IMR-90 (cell line): ENCODE results near the gene USP36. TPM values are rescaled to one million over a fixed set of nuclear protein-coding genes. Genes with fewer than 3 reads are reported as not detected.
A peak's percentile ranks its signal among the peaks of the same experiment; 100 is the strongest.

ENCODE experiments used
- ATAC-seq: fragments of 200-7000 bp; cut with Tn5 transposase; 2 replicates; pipeline ENCODE4 v1.9.1; 2020; ENCODE audit warnings: low read depth, mild to moderate bottlenecking, moderate library complexity
- BruUV-seq: library from RNA; stranded (reverse); fragments of 400-500 nt; replicated peaks from 2 replicates; lab custom pipeline; 2021; lab: Mats Ljungman, UMichigan
- CTCF ChIA-PET: fragments of 300-600 bp; formaldehyde crosslinking; extraction: SDS; loops from one replicate; lab custom pipeline; 2021; ENCODE audit warnings: antibody characterized with exemption; lab: Yijun Ruan, JAX
- POLR2A ChIA-PET: fragments of 300-600 bp; sonication (Branson Sonifier 250); formaldehyde crosslinking; loops from one replicate; lab custom pipeline; 2022; ENCODE audit warnings: antibody characterized with exemption; ENCODE audit not compliant: unreplicated experiment; lab: Charles Lee
- DNase-seq: peaks from one replicate; pipeline ENCODE4 v3.0.0; 2013
- H2AFZ ChIP-seq: replicated peaks from 2 replicates; pipeline ENCODE3; 2013; ENCODE audit warnings: low read length, mild to moderate bottlenecking; ENCODE audit not compliant: poor library complexity
- H2AK5ac ChIP-seq: 2 replicates; pipeline ENCODE4 v1.6.1; 2013; ENCODE audit warnings: low read depth, low read length, inconsistent platforms
- H2AK9ac ChIP-seq: replicated peaks from 2 replicates; pipeline ENCODE3; 2013; ENCODE audit warnings: mild to moderate bottlenecking, low read depth, low read length, moderate library complexity; ENCODE audit not compliant: poor library complexity
- H2BK120ac ChIP-seq: 2 replicates; pipeline ENCODE4 v1.6.1; 2013; ENCODE audit warnings: low read depth, low read length, inconsistent platforms
- H2BK15ac ChIP-seq: 3 replicates; pipeline ENCODE4 v1.6.1; 2013; ENCODE audit warnings: low read depth, low read length, inconsistent platforms
- H2BK20ac ChIP-seq: 2 replicates; pipeline ENCODE4 v1.6.1; 2013; ENCODE audit warnings: low read depth, mild to moderate bottlenecking, inconsistent platforms, low read length, moderate library complexity
- H2BK5ac ChIP-seq: 2 replicates; pipeline ENCODE4 v1.6.1; 2013; ENCODE audit warnings: mild to moderate bottlenecking, low read depth, low read length, inconsistent platforms; ENCODE audit not compliant: poor library complexity, severe bottlenecking
- H3K14ac ChIP-seq: replicated peaks from 2 replicates; pipeline ENCODE4 v1.6.1; 2013; ENCODE audit warnings: low read depth, low read length, inconsistent platforms
- H3K18ac ChIP-seq: 2 replicates; pipeline ENCODE4 v1.6.1; 2013; ENCODE audit warnings: low read depth, low read length, control low read depth
- H3K23ac ChIP-seq: 2 replicates; pipeline ENCODE4 v1.6.1; 2013; ENCODE audit warnings: low read depth, low read length, inconsistent platforms
- H3K27ac ChIP-seq: 2 replicates; pipeline ENCODE4 v1.5.1; 2013; ENCODE audit warnings: mild to moderate bottlenecking, control low read depth, low read length; ENCODE audit not compliant: insufficient read depth
- H3K27me3 ChIP-seq: 2 replicates; pipeline ENCODE4 v1.6.1; 2013; ENCODE audit warnings: low read length; ENCODE audit not compliant: control insufficient read depth, insufficient read depth
- H3K36me3 ChIP-seq: 2 replicates; pipeline ENCODE4 v1.6.1; 2013; ENCODE audit warnings: low read length, mixed read lengths; ENCODE audit not compliant: control insufficient read depth, insufficient read depth
- H3K4ac ChIP-seq: 2 replicates; pipeline ENCODE4 v1.6.1; 2013; ENCODE audit warnings: low read depth, low read length, inconsistent platforms
- H3K4me1 ChIP-seq: 2 replicates; pipeline ENCODE4 v1.6.1; 2013; ENCODE audit warnings: low read length, mixed read lengths; ENCODE audit not compliant: control insufficient read depth, insufficient read depth
- H3K4me2 ChIP-seq: 2 replicates; pipeline ENCODE4 v1.6.1; 2013; ENCODE audit warnings: low read depth, mild to moderate bottlenecking, control low read depth, low read length, moderate library complexity
- H3K4me3 ChIP-seq: 2 replicates; pipeline ENCODE4 v1.5.1; 2013; ENCODE audit warnings: low read depth, mild to moderate bottlenecking, control low read depth, low read length, moderate library complexity; ENCODE audit not compliant: insufficient read depth
- H3K56ac ChIP-seq: 2 replicates; pipeline ENCODE4 v1.6.1; 2013; ENCODE audit warnings: low read length, inconsistent platforms; ENCODE audit not compliant: insufficient read depth; ENCODE audit errors: extremely low read depth
- H3K79me1 ChIP-seq, 2 experiments: 2 replicates each; pipeline ENCODE4 v1.6.1; 2013; ENCODE audit warnings: low read length in 2 of 2, inconsistent platforms in 1 of 2, low read depth in 1 of 2
- H3K9ac ChIP-seq: 2 replicates; pipeline ENCODE4 v1.6.1; 2013; ENCODE audit warnings: low read depth, low read length, control low read depth
- H3K9me1 ChIP-seq: 2 replicates; pipeline ENCODE4 v1.6.1; 2013; ENCODE audit warnings: low read length, inconsistent platforms; ENCODE audit not compliant: insufficient read depth
- H3K9me3 ChIP-seq: 2 replicates; pipeline ENCODE4 v1.6.1; 2013; ENCODE audit warnings: low read length; ENCODE audit not compliant: control insufficient read depth, insufficient read depth
- H4K20me1 ChIP-seq: 2 replicates; pipeline ENCODE4 v1.6.1; 2013; ENCODE audit warnings: low read length, inconsistent platforms; ENCODE audit not compliant: insufficient read depth
- H4K5ac ChIP-seq: 2 replicates; pipeline ENCODE4 v1.6.1; 2013; ENCODE audit warnings: mild to moderate bottlenecking, low read depth, low read length, control low read depth
- H4K8ac ChIP-seq, 2 experiments: 2 replicates each; pipeline ENCODE4 v1.6.1; 2013; ENCODE audit warnings: low read depth in 2 of 2, low read length in 2 of 2, control low read depth in 1 of 2, inconsistent platforms in 1 of 2
- H4K91ac ChIP-seq: 2 replicates; pipeline ENCODE4 v1.6.1; 2013; ENCODE audit warnings: low read depth, low read length, inconsistent platforms; ENCODE audit not compliant: insufficient read depth
- BHLHE40 ChIP-seq: fragments of 150-350 bp; IDR thresholded peaks from 2 replicates; pipeline ENCODE4 v1.6.1; 2016; ENCODE audit warnings: mild to moderate bottlenecking, low read depth, low read length
- CEBPB ChIP-seq: IDR thresholded peaks from 2 replicates; pipeline ENCODE4 v1.6.1; 2012; ENCODE audit warnings: low read depth, low read length, improper control_type of control experiment
- FOS ChIP-seq: fragments of 150-350 bp; IDR thresholded peaks from 2 replicates; pipeline ENCODE4 v1.6.1; 2016; ENCODE audit warnings: low read depth, low read length
- MXI1 ChIP-seq: IDR thresholded peaks from 2 replicates; pipeline ENCODE4 v1.6.1; 2012; ENCODE audit warnings: low read depth, mild to moderate bottlenecking, low read length, moderate library complexity, borderline replicate concordance
- WGBS, 2 experiments: methylation state at CpG; one replicate each; pipeline versions ENCODE4 v1.1.5 to v1.1.7; 2013; ENCODE audit warnings: missing lambda C conversion rate in 2 of 2; ENCODE audit not compliant: insufficient read length in 1 of 2; ENCODE audit errors: extremely low coverage in 2 of 2; 5-methylcytosine and 5-hydroxymethylcytosine counted together
- dilution Hi-C: fragments of 300-500 bp; cut with HindIII; formaldehyde crosslinking; loops from one replicate; pipeline ENCODE4 v1.14.3; 2018; ENCODE audit warnings: low sequenced_read_pairs; ENCODE audit not compliant: unreplicated experiment
- in situ Hi-C: fragments of 300-500 bp; cut with MboI; formaldehyde crosslinking; loops from 3 replicates; pipeline ENCODE4 v1.14.3; 2019; ENCODE audit warnings: low sequenced_read_pairs, inconsistent platforms, mixed read lengths
- intact Hi-C: fragments of 100-400 bp; cut with micrococcal nuclease; formaldehyde crosslinking; loops from 2 replicates; pipeline ENCODE4 v1.10.0; 2022
- polyA plus RNA-seq, 3 experiments: library from polyadenylated mRNA; depleted of rRNA; stranded (reverse); fragments of >200 nt; gene quantifications; 2 replicates each; pipeline ENCODE4 v1.2.3, GENCODE V29; 2012; ENCODE audit warnings: low replicate concordance in 1 of 3
- total RNA-seq: library from RNA; depleted of rRNA; stranded (reverse); fragments of >200 nt; gene quantifications from 2 replicates; pipeline ENCODE4 v1.2.3, GENCODE V29; 2012

USP36 gene
- total and polyA plus RNA-seq, 2 of the 4 experiments (the other 2 are of a cell fraction) = 30.6 to 38.3 TPM

- no peak overlapping the region for H3K4me2 ChIP-seq
- in situ Hi-C loops = no loop called here
These were observed 81.2 kb downstream of the USP36 start for GRCh38 chr17:78759203-78759968.

More at GRCh38 chr17:78759203-78759968, 81.2 kb downstream of the USP36 start:
- TF ChIP-seq MXI1 (no peak), FOS (no peak), CEBPB (0 out of 2 replicates have a peak, but pooled peaks have one; percentile 3), BHLHE40 (no peak)
- DNase-seq (peak; percentile 43), ATAC-seq (no peak)
- H2BK20ac ChIP-seq = no peak overlapping the region
- no peak overlapping the region for H4K8ac ChIP-seq
- H3K4ac ChIP-seq = no peak overlapping the region
- no peak overlapping the region for H2BK120ac ChIP-seq
- H4K91ac ChIP-seq = no peak overlapping the region
- H3K9me3 ChIP-seq = no peaks in the 10 kb centered on the region
- H3K9ac ChIP-seq = no peak overlapping the region
- H3K4me1 ChIP-seq = peaks cover 8% of the 10 kb centered on the region
- H3K9me1 ChIP-seq = peaks cover 4% of the 10 kb centered on the region
- dilution Hi-C loops = no loop called here
- 87% methylated on average over 3 of the region's 11 CpGs; no CpG with 5 or more reads in 1 of the 2 experiments for WGBS, 2 experiments
- no peaks in the 10 kb centered on the region for H3K36me3 ChIP-seq
- H2BK5ac ChIP-seq = no peak overlapping the region
- no peak overlapping the region for H3K4me3 ChIP-seq
- peaks cover 28% of the 10 kb centered on the region for H4K20me1 ChIP-seq
- no peak overlapping the region; the same call in 1 of the 2 replicates for H3K14ac ChIP-seq
- no peak overlapping the region for H2BK15ac ChIP-seq
- H3K56ac ChIP-seq = no peak overlapping the region
- H4K5ac ChIP-seq = no peak overlapping the region
- H2AK5ac ChIP-seq = peak overlapping the region; percentile 24; the same call in 1 of the 2 replicates
- no peak overlapping the region for H2AK9ac ChIP-seq
- CTCF ChIA-PET = interaction anchor here (0.7 kb wide), 1 partner anchor 52 kb away, joined by 3 read pairs; no protein-coding TSS in a partner anchor
- intact Hi-C loops = no loop called here
- no peak overlapping the region for H2AFZ ChIP-seq
- H3K79me1 ChIP-seq = peaks cover 39 to 66% of the 10 kb centered on the region in 2 experiments
- no peaks in the 10 kb centered on the region for H3K27me3 ChIP-seq
- POLR2A ChIA-PET = no interaction called here
- no peak overlapping the region for H3K27ac ChIP-seq
- no peak overlapping the region for H3K18ac ChIP-seq
- no TSS peak for BruUV-seq
- H3K23ac ChIP-seq = no peak overlapping the region
